Upper lobe of left lung (tissue), 4 donors: ENCODE measurements around the gene LTO1.

Experiments used
- CTCF ChIP-seq, 6 experiments: fragments of 450-650 bp in 4 of 6; fragments of 200-600 bp in 2 of 6; sonication (generic) in 2 of 6; IDR thresholded peaks; one replicate each; pipeline ENCODE4 v1.5.1; 2016 to 2019; ENCODE audit warnings: antibody characterized with exemption in 6 of 6
- EP300 ChIP-seq, 4 donors: sonication (generic); formaldehyde crosslinking; IDR thresholded peaks; one replicate each; pipeline ENCODE4 v1.5.1; 2017; ENCODE audit warnings: antibody characterized with exemption in 4 of 4, control low read depth in 2 of 4
- POLR2A ChIP-seq, 4 donors: fragments of 450-650 bp; IDR thresholded peaks; one replicate each; pipeline ENCODE4 v1.5.1; 2016 to 2017; ENCODE audit warnings: antibody characterized with exemption in 4 of 4, mild to moderate bottlenecking in 2 of 4
- POLR2AphosphoS5 ChIP-seq, 2 donors: sonication (generic); formaldehyde crosslinking; IDR thresholded peaks; one replicate each; pipeline ENCODE4 v1.5.1; 2017; ENCODE audit warnings: antibody characterized with exemption in 2 of 2

DNA sequence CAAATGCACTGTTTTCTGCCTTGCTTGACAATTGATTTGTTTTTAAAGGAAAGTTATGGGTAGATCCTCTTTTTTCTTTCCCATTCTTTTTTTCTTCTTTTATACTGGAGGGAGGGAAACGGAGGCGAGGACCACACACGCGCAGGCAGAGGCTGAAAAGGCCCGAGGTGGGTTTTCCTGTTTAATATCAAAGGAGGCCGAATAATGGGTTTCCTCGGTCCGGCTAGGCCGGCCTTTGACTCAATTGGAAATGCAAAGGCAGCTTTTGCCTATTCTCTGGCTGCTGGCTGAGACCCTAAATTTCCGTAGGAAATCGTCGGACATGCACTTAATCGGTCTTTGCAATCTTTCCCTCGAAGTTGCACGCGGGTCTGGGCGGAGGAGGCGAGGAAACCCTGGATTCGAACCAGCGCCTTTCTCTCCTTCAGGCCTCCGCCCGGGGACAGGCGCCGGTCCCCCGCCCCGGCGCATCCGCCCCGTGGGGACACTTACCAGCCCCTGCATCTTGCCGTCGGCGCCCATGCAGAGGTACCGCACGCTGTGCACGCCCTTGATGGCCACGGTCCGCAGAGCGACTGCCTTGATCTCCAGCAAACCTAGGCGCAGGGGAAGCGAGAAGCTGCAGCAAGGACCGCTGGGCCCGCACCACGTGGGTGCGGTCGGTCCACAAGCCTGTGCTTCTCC lies 27.8 kb upstream of the LTO1 start:
- TF ChIP-seq POLR2AphosphoS5 (IDR thresholded peaks at IDR 0.05) = no peak
- TF ChIP-seq CTCF (IDR thresholded peaks at IDR 0.05) = no peak
- no peak for TF ChIP-seq POLR2A (IDR thresholded peaks at IDR 0.05)
- TF ChIP-seq EP300 (IDR thresholded peaks at IDR 0.05) = no peak
